ENCODE results near the gene TBC1D22A.
"Not testable (repeated sequence)": the region's sequence is repeated elsewhere in the genome, so short reads cannot be mapped to it uniquely, and the experiment has no call there.

Gene TBC1D22A

GRCh38 chr22:46774980-46775849 is 12.8 kb downstream of the TBC1D22A start:
- no peak for DNase-seq

GRCh38 chr22:46775850-46776826 is 13.7 kb downstream of the TBC1D22A start:
- DNase-seq: no peak

GRCh38 chr22:46776876-46777608 is 14.6 kb downstream of the TBC1D22A start:
- no peak for DNase-seq

GRCh38 chr22:46777609-46777970 is 15.1 kb downstream of the TBC1D22A start:
- peak; percentile 46 for DNase-seq

- no peak for DNase-seq
Measured at GRCh38 chr22:46779023-46779422, 16.6 kb downstream of the TBC1D22A start.

- no peak for DNase-seq
Measured at GRCh38 chr22:46779651-46780050, 17.2 kb downstream of the TBC1D22A start.

GRCh38 chr22:46780453-46780852 is 18.0 kb downstream of the TBC1D22A start:
- DNase-seq: no peak

- no peak for DNase-seq
Measured at GRCh38 chr22:46781291-46781690, 18.8 kb downstream of the TBC1D22A start.

GRCh38 chr22:46782200-46782599 is 19.8 kb downstream of the TBC1D22A start:
- DNase-seq: not testable (repeated sequence)

GRCh38 chr22:46783721-46784120 is 21.3 kb downstream of the TBC1D22A start:
- no peak for DNase-seq

- no peak for DNase-seq
Measured at GRCh38 chr22:46788441-46789172, 26.2 kb downstream of the TBC1D22A start.

GRCh38 chr22:46789992-46790391 is 27.5 kb downstream of the TBC1D22A start:
- no peak for DNase-seq

GRCh38 chr22:46791201-46791731 is 28.8 kb downstream of the TBC1D22A start:
- peak; percentile 43 for DNase-seq

GRCh38 chr22:46792061-46792796 is 29.8 kb downstream of the TBC1D22A start:
- no peak for DNase-seq

GRCh38 chr22:46792841-46793261 is 30.4 kb downstream of the TBC1D22A start:
- no peak for DNase-seq

GRCh38 chr22:46793497-46793896 is 31.0 kb downstream of the TBC1D22A start:
- no peak for DNase-seq

- no peak for DNase-seq
Measured at GRCh38 chr22:46794067-46794466, 31.6 kb downstream of the TBC1D22A start.

GRCh38 chr22:46794491-46794890 is 32.0 kb downstream of the TBC1D22A start:
- DNase-seq: no peak

- no peak for DNase-seq
Measured at GRCh38 chr22:46795140-46795539, 32.7 kb downstream of the TBC1D22A start.

- DNase-seq: no peak
Measured at GRCh38 chr22:46795845-46796565, 33.6 kb downstream of the TBC1D22A start.
